Central memory CD8-positive, alpha-beta T cell (primary cell): ENCODE results near the gene SMIM22.

Experiments used
- ATAC-seq: fragments of 150-1000 bp; cut with Tn5 transposase; replicated peaks from 2 replicates; pipeline ENCODE4 v1.10.0; 2022; ENCODE audit warnings: mild to moderate bottlenecking, moderate FRiP score, moderate number of reproducible peaks; ENCODE audit not compliant: poor library complexity, severe bottlenecking; ENCODE audit errors: extremely low read depth
- DNase-seq, 2 donors: peaks; one replicate each; pipeline ENCODE4 v3.0.0; 2021; ENCODE audit warnings: low spot score in 2 of 2
- H3K27ac Mint-ChIP-seq: one replicate; pipeline ENCODE4 v1.8.0; 2022; ENCODE audit warnings: low read depth, mild to moderate bottlenecking, moderate library complexity, mixed read lengths
- H3K27me3 Mint-ChIP-seq: one replicate; pipeline ENCODE4 v1.8.0; 2022; ENCODE audit warnings: mixed read lengths
- H3K36me3 Mint-ChIP-seq: one replicate; pipeline ENCODE4 v1.8.0; 2022; ENCODE audit warnings: mild to moderate bottlenecking, moderate library complexity, mixed read lengths; ENCODE audit not compliant: insufficient read depth
- H3K4me1 Mint-ChIP-seq: one replicate; pipeline ENCODE4 v1.8.0; 2022; ENCODE audit warnings: mixed read lengths
- H3K4me3 Mint-ChIP-seq: one replicate; pipeline ENCODE4 v1.8.0; 2022; ENCODE audit warnings: mild to moderate bottlenecking, moderate library complexity, mixed read lengths
- H3K9me3 Mint-ChIP-seq: one replicate; pipeline ENCODE4 v1.8.0; 2022; ENCODE audit warnings: mixed read lengths

The SMIM22 gene

GRCh38 chr16:4795181-4795827 is at the start of gene SMIM22:
Gene SMIM22, plus strand, starts transcription at chr16:4795369. Its CDS starts 366 bp downstream, at chr16:4795735.
- Mint-ChIP-seq H3K27me3 (no peaks in the 10 kb centered on the region), H3K27ac (no peak within 1 kb of the TSS), H3K9me3 (no peaks in the 10 kb centered on the region), H3K4me1 (no peaks in the 10 kb centered on the region), H3K36me3 (no peaks in the 10 kb centered on the region), H3K4me3 (no peak within 1 kb of the TSS)
- DNase-seq: no peak
- ATAC-seq: no peak

- no peak for ATAC-seq
- peaks cover 21% of the 10 kb centered on the region for H3K4me1 Mint-ChIP-seq
- no peaks in the 10 kb centered on the region for H3K27me3 Mint-ChIP-seq
- H3K4me3 Mint-ChIP-seq: no peak overlapping the region
- DNase-seq: no peak
- no peak overlapping the region for H3K27ac Mint-ChIP-seq
- peaks cover 7% of the 10 kb centered on the region for H3K36me3 Mint-ChIP-seq
- H3K9me3 Mint-ChIP-seq: no peaks in the 10 kb centered on the region
Observed at GRCh38 chr16:4746215-4746614, 49.0 kb upstream of the SMIM22 start.

- Mint-ChIP-seq H3K27ac (peak overlapping the region; percentile 90), H3K9me3 (no peaks in the 10 kb centered on the region), H3K4me1 (peaks cover 21% of the 10 kb centered on the region), H3K4me3 (no peak overlapping the region), H3K36me3 (peaks cover 11% of the 10 kb centered on the region), H3K27me3 (no peaks in the 10 kb centered on the region)
- ATAC-seq (no peak), DNase-seq (no peak)
Observed at GRCh38 chr16:4746991-4747574, 48.1 kb upstream of the SMIM22 start.

GRCh38 chr16:4747906-4748681 is 47.1 kb upstream of the SMIM22 start:
- DNase-seq: no peak
- Mint-ChIP-seq H3K4me1 (peaks cover 20% of the 10 kb centered on the region), H3K4me3 (peak overlapping the region; percentile 44), H3K27ac (peak overlapping the region; percentile 90), H3K9me3 (no peaks in the 10 kb centered on the region), H3K36me3 (peaks cover 12% of the 10 kb centered on the region), H3K27me3 (no peaks in the 10 kb centered on the region)
- ATAC-seq: no peak

- Mint-ChIP-seq H3K27ac (no peak overlapping the region), H3K36me3 (peaks cover 17% of the 10 kb centered on the region), H3K9me3 (no peaks in the 10 kb centered on the region), H3K4me1 (peaks cover 14% of the 10 kb centered on the region), H3K4me3 (no peak overlapping the region), H3K27me3 (no peaks in the 10 kb centered on the region)
- ATAC-seq (no peak), DNase-seq (no peak)
Observed at GRCh38 chr16:4748682-4749411, 46.3 kb upstream of the SMIM22 start.

- Mint-ChIP-seq H3K27me3 (no peaks in the 10 kb centered on the region), H3K9me3 (no peaks in the 10 kb centered on the region), H3K4me3 (no peak overlapping the region), H3K27ac (no peak overlapping the region), H3K4me1 (peaks cover 14% of the 10 kb centered on the region), H3K36me3 (peaks cover 21% of the 10 kb centered on the region)
- no peak for ATAC-seq
- DNase-seq: no peak
Observed at GRCh38 chr16:4749700-4750257, 45.4 kb upstream of the SMIM22 start.

GRCh38 chr16:4750896-4751295 is 44.3 kb upstream of the SMIM22 start:
- Mint-ChIP-seq H3K27me3 (no peaks in the 10 kb centered on the region), H3K36me3 (peaks cover 31% of the 10 kb centered on the region), H3K27ac (no peak overlapping the region), H3K9me3 (no peaks in the 10 kb centered on the region), H3K4me3 (no peak overlapping the region), H3K4me1 (peaks cover 14% of the 10 kb centered on the region)
- DNase-seq (no peak), ATAC-seq (no peak)

GRCh38 chr16:4752351-4753100 is 42.6 kb upstream of the SMIM22 start:
- peaks cover 39% of the 10 kb centered on the region for H3K36me3 Mint-ChIP-seq
- H3K27ac Mint-ChIP-seq: no peak overlapping the region
- no peak overlapping the region for H3K4me3 Mint-ChIP-seq
- DNase-seq: no peak
- no peaks in the 10 kb centered on the region for H3K27me3 Mint-ChIP-seq
- H3K9me3 Mint-ChIP-seq: no peaks in the 10 kb centered on the region
- H3K4me1 Mint-ChIP-seq: peaks cover 7% of the 10 kb centered on the region
- ATAC-seq: no peak

- no peak for ATAC-seq
- Mint-ChIP-seq H3K27me3 (no peaks in the 10 kb centered on the region), H3K27ac (no peak overlapping the region), H3K4me3 (no peak overlapping the region), H3K4me1 (peaks cover under 1% of the 10 kb centered on the region), H3K36me3 (peaks cover 45% of the 10 kb centered on the region), H3K9me3 (no peaks in the 10 kb centered on the region)
- DNase-seq: no peak
Observed at GRCh38 chr16:4753227-4753626, 41.9 kb upstream of the SMIM22 start.

GRCh38 chr16:4754865-4755264 is 40.3 kb upstream of the SMIM22 start:
- no peak overlapping the region for H3K27ac Mint-ChIP-seq
- H3K4me1 Mint-ChIP-seq: no peaks in the 10 kb centered on the region
- ATAC-seq (no peak), DNase-seq (no peak)
- H3K9me3 Mint-ChIP-seq: no peaks in the 10 kb centered on the region
- H3K4me3 Mint-ChIP-seq: no peak overlapping the region
- no peaks in the 10 kb centered on the region for H3K27me3 Mint-ChIP-seq
- H3K36me3 Mint-ChIP-seq: peaks cover 53% of the 10 kb centered on the region

GRCh38 chr16:4755687-4756086 is 39.5 kb upstream of the SMIM22 start:
- H3K36me3 Mint-ChIP-seq: peaks cover 57% of the 10 kb centered on the region
- H3K4me1 Mint-ChIP-seq: no peaks in the 10 kb centered on the region
- no peak for ATAC-seq
- no peaks in the 10 kb centered on the region for H3K9me3 Mint-ChIP-seq
- no peak overlapping the region for H3K27ac Mint-ChIP-seq
- no peak for DNase-seq
- H3K4me3 Mint-ChIP-seq: no peak overlapping the region
- H3K27me3 Mint-ChIP-seq: no peaks in the 10 kb centered on the region
